SJCRH30 (cell line): Measurements from ENCODE around the gene CLDN4. TPM values are rescaled to one million over a fixed set of nuclear protein-coding genes. Genes with fewer than 3 reads are reported as not detected.
A peak's percentile ranks its signal among the peaks of the same experiment; 100 is the strongest.
"Not testable (repeated sequence)": the region's sequence is repeated elsewhere in the genome, so short reads cannot be mapped to it uniquely, and the experiment has no call there.

ENCODE experiments used
- DNase-seq, 2 experiments: peaks; one replicate each; pipeline ENCODE4 v3.0.0-alpha.2; 2015 to 2020
- H3K27ac ChIP-seq: fragments of 250-450 bp; sonication (Bioruptor Pico); 2 replicates; pipeline ENCODE4 v1.5.1; 2020; ENCODE audit warnings: mild to moderate bottlenecking, moderate library complexity
- H3K27me3 ChIP-seq: fragments of 250-450 bp; sonication (Bioruptor Pico); 2 replicates; pipeline ENCODE4 v1.5.1; 2020; ENCODE audit warnings: mild to moderate bottlenecking, moderate library complexity
- H3K36me3 ChIP-seq: fragments of 250-450 bp; sonication (Bioruptor Pico); 2 replicates; pipeline ENCODE4 v1.5.1; 2020; ENCODE audit warnings: mild to moderate bottlenecking, moderate library complexity
- H3K4me1 ChIP-seq: fragments of 250-450 bp; sonication (Bioruptor Pico); 2 replicates; pipeline ENCODE4 v1.5.1; 2020; ENCODE audit warnings: mild to moderate bottlenecking, moderate library complexity
- H3K4me3 ChIP-seq: fragments of 250-450 bp; sonication (Bioruptor Pico); 2 replicates; pipeline ENCODE4 v1.5.1; 2020; ENCODE audit warnings: mild to moderate bottlenecking, moderate library complexity
- H3K9me3 ChIP-seq: fragments of 250-450 bp; sonication (Bioruptor Pico); replicated peaks from 2 replicates; pipeline ENCODE4 v1.5.1; 2020; ENCODE audit warnings: mild to moderate bottlenecking, moderate library complexity
- total RNA-seq: library from RNA; depleted of rRNA; stranded (reverse); fragments of >200 nt; shearing (Covaris generic); gene quantifications from 2 replicates; pipeline ENCODE4 v1.2.3, GENCODE V29; 2014; rRNA removed

CLDN4 gene
- total RNA-seq, result 0.06 and 0.08 TPM in 2 replicates

DNA sequence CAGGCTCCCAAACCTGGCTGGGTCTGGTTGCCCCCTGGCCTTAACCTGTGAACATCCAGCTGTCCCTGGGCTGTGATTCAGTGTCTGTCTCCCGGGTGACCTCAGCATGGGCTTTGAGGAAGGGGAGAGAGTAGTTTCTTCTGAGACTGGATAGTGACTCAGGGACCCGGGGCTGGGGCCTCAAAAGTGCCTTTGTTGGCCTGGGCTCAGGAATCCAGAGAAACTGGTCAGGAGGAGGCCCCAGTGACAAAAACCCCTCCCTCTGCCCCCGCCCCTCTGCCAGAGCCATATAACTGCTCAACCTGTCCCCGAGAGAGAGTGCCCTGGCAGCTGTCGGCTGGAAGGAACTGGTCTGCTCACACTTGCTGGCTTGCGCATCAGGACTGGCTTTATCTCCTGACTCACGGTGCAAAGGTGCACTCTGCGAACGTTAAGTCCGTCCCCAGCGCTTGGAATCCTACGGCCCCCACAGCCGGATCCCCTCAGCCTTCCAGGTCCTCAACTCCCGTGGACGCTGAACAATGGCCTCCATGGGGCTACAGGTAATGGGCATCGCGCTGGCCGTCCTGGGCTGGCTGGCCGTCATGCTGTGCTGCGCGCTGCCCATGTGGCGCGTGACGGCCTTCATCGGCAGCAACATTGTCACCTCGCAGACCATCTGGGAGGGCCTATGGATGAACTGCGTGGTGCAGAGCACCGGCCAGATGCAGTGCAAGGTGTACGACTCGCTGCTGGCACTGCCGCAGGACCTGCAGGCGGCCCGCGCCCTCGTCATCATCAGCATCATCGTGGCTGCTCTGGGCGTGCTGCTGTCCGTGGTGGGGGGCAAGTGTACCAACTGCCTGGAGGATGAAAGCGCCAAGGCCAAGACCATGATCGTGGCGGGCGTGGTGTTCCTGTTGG, at the start of gene CLDN4:
Gene CLDN4, plus strand, starts transcription at position 316 of the 903 bp plus-strand sequence. Its CDS starts 206 bp downstream, at position 522.
- peak; percentile 47 to 54 for DNase-seq

GRCh38 chr7:73786588-73786987, 44.2 kb upstream of the CLDN4 start:
- Histone ChIP-seq H3K9me3 (peaks cover 6% of the 10 kb centered on the region), H3K27me3 (no peaks in the 10 kb centered on the region), H3K4me3 (no peak overlapping the region), H3K36me3 (no peaks in the 10 kb centered on the region), H3K4me1 (no peaks in the 10 kb centered on the region), H3K27ac (no peak overlapping the region)
- no peak for DNase-seq

More for the DNA sequence above, at the start of gene CLDN4:
- H3K27me3 ChIP-seq, result no peaks in the 10 kb centered on the region; the same call in 1 of the 2 replicates
- no peak within 1 kb of the TSS for H3K27ac ChIP-seq
- H3K36me3 ChIP-seq, result no peaks in the 10 kb centered on the region
- no peak within 1 kb of the TSS for H3K4me3 ChIP-seq
- no peaks in the 10 kb centered on the region for H3K9me3 ChIP-seq
- peaks cover 32% of the 10 kb centered on the region for H3K4me1 ChIP-seq

GRCh38 chr7:73787786-73788048, 43.1 kb upstream of the CLDN4 start:
- not testable (repeated sequence) for DNase-seq, H3K9me3 ChIP-seq, H3K27me3 ChIP-seq

GRCh38 chr7:73789051-73789450, 41.7 kb upstream of the CLDN4 start:
- DNase-seq, result no peak
- H3K36me3 ChIP-seq, result no peaks in the 10 kb centered on the region
- no peak overlapping the region for H3K4me3 ChIP-seq
- H3K9me3 ChIP-seq, result peaks cover 6% of the 10 kb centered on the region
- no peaks in the 10 kb centered on the region for H3K4me1 ChIP-seq
- H3K27ac ChIP-seq, result no peak overlapping the region
- H3K27me3 ChIP-seq, result no peaks in the 10 kb centered on the region

More at GRCh38 chr7:73787786-73788048, 43.1 kb upstream of the CLDN4 start:
- not testable (repeated sequence) for H3K27ac ChIP-seq, H3K4me3 ChIP-seq, H3K4me1 ChIP-seq, H3K36me3 ChIP-seq

DNA sequence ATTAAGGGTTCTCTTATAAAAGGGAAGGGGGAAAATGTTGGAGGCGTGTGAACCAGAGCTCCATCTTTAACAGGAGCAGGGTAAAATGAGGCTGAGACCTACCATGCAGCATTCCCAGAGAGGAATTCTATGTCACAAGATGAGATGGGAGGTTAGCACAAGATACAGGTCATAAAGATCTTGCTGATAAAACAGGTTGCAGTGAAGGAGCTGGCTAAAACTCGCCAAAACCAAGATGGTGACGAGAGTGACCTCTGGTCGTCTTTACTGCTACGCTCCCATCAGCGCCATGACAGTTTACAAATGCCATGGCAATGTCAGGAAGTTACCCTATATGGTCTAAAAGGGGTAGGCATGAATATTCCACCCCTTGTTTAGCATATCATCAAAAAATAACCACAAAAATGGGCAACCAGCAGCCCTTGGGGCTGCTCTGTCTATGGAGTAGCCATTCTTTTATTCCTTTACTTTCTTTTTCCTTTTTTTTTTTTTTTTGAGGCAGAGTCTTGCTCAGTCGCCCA, 39.6 kb upstream of the CLDN4 start:
- H3K4me1 ChIP-seq, H3K27me3 ChIP-seq, DNase-seq, H3K4me3 ChIP-seq, H3K36me3 ChIP-seq, H3K27ac ChIP-seq, H3K9me3 ChIP-seq: not testable (repeated sequence)

GRCh38 chr7:73795188-73795587, 35.6 kb upstream of the CLDN4 start:
- H3K4me3 ChIP-seq, H3K27ac ChIP-seq, H3K4me1 ChIP-seq, H3K27me3 ChIP-seq, H3K36me3 ChIP-seq, H3K9me3 ChIP-seq, DNase-seq: not testable (repeated sequence)

DNA sequence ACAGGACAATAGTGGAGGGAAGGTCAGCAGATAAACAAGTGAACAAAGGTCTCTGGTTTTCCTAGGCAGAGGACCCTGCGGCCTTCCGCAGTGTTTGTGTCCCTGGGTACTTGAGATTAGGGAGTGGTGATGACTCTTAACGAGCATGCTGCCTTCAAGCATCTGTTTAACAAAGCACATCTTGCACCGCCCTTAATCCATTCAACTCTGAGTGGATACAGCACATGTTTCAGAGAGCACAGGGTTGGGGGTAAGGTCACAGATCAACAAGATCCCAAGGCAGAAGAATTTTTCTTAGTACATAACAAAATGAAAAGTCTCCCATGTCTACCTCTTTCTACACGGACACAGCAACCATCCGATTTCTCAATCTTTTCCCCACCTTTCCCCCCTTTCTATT, 34.1 kb upstream of the CLDN4 start:
- H3K27ac ChIP-seq, H3K27me3 ChIP-seq, H3K36me3 ChIP-seq, H3K4me1 ChIP-seq, H3K4me3 ChIP-seq, H3K9me3 ChIP-seq, DNase-seq: not testable (repeated sequence)

- H3K27ac ChIP-seq, result not testable (repeated sequence)
Measured at GRCh38 chr7:73797176-73797575, 33.6 kb upstream of the CLDN4 start.

DNA sequence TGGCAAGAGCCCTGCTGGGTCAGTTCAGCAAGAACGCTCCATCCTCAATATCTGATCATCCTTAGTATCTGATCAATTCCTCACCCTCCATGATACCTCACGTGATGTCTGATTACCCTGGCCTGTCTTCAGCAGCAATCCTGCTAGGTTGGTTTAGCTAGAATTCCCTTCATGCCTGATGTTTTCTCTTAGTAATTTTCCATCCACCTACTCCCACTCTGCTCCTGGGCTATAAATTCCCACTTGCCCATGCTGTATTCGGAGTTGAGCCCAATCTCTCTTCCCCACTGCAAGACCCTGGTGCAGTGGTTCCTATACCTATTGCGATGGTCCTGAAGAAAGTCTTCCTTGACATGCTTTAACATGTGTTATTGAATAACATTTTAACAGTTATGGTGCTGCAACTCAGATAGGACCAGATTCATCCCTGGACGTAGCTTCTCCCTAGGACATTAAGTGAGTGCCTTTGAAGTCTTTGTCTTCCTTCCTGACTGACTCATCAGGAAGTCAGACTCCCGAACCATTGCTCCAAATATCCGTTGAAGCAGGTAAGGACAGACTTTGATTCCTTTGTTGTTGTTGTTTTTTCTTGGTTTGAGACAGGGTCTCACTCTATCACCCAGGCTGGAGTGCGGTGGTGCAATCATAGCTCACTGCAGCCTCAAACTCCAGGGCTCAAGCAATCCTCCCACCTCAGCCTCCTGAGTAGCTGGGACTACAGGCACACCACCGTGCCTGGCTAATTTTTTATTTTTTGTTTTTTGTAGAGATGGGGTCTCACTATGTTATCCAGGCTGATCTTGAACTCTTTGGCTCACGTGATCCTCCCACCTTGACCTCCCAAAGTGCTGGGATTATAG, 31.3 kb upstream of the CLDN4 start:
- no peak overlapping the region for H3K27ac ChIP-seq
- H3K27me3 ChIP-seq, result no peaks in the 10 kb centered on the region; the same call in 1 of the 2 replicates
- H3K36me3 ChIP-seq, result no peaks in the 10 kb centered on the region
- H3K4me3 ChIP-seq, result no peak overlapping the region
- H3K9me3 ChIP-seq, result no peaks in the 10 kb centered on the region; the same call in 1 of the 2 replicates
- no peak for DNase-seq
- H3K4me1 ChIP-seq, result no peaks in the 10 kb centered on the region

More at GRCh38 chr7:73797176-73797575, 33.6 kb upstream of the CLDN4 start:
- H3K4me3 ChIP-seq, H3K9me3 ChIP-seq, DNase-seq, H3K27me3 ChIP-seq, H3K36me3 ChIP-seq, H3K4me1 ChIP-seq: not testable (repeated sequence)

- H3K27me3 ChIP-seq, result peaks cover 7% of the 10 kb centered on the region
- no peak for DNase-seq
- no peaks in the 10 kb centered on the region for H3K36me3 ChIP-seq
- no peak overlapping the region for H3K4me3 ChIP-seq
- H3K27ac ChIP-seq, result no peak overlapping the region
- no peaks in the 10 kb centered on the region for H3K4me1 ChIP-seq
- H3K9me3 ChIP-seq, result no peaks in the 10 kb centered on the region
Measured at GRCh38 chr7:73801577-73801976, 29.2 kb upstream of the CLDN4 start.

DNA sequence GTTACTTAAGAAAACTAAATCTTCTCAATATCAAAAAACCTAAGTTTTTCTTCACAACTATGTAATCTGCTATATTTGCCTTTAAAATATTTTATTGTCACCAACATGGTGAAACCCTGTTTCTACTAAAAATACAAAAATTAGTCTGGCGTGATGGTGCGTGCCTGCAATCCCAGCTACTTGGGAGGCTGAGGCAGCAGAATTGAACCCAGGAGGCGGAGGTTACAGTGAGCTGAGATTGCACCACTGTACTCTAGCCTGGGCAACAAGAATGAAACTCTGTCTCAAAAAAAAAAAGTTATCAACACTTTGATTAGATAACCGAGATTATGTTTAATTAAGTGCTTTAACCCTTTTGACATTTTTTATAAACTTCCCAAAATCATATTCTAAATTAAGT, 28.3 kb upstream of the CLDN4 start:
- no peak overlapping the region for H3K4me3 ChIP-seq
- no peak for DNase-seq
- no peaks in the 10 kb centered on the region for H3K9me3 ChIP-seq
- no peaks in the 10 kb centered on the region for H3K36me3 ChIP-seq
- H3K4me1 ChIP-seq, result no peaks in the 10 kb centered on the region
- H3K27me3 ChIP-seq, result peaks cover 7% of the 10 kb centered on the region
- H3K27ac ChIP-seq, result no peak overlapping the region

DNA sequence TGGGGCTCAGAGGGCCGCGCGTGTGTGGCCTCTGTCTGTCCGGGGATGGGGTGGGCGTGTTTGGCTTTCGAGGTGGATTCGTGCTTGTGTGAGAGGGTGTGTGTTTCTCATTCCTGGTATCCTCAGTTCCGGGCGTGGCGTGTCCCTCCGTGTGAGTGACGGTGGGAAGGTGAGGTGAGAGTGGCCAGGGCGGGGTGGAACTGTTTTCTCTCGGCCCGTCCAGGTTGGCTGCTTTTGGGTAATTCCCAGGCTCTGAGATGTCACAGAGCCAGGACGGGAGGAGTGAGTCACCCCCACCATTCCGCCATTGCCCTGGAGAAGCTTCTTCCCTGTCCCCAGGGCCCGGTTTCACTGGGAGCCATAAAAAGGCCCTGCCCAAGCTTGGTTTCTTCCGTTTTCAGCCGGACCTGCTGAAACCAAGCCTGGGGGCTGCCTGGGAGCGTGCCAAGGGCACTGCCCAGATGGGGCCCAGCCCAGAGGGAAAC, 21.3 kb upstream of the CLDN4 start:
- no peaks in the 10 kb centered on the region for H3K36me3 ChIP-seq
- no peak overlapping the region for H3K4me3 ChIP-seq
- no peak for DNase-seq
- H3K27me3 ChIP-seq, result peaks cover 7% of the 10 kb centered on the region; the same call in 1 of the 2 replicates
- H3K9me3 ChIP-seq, result no peaks in the 10 kb centered on the region
- no peaks in the 10 kb centered on the region for H3K4me1 ChIP-seq
- H3K27ac ChIP-seq, result no peak overlapping the region

DNA sequence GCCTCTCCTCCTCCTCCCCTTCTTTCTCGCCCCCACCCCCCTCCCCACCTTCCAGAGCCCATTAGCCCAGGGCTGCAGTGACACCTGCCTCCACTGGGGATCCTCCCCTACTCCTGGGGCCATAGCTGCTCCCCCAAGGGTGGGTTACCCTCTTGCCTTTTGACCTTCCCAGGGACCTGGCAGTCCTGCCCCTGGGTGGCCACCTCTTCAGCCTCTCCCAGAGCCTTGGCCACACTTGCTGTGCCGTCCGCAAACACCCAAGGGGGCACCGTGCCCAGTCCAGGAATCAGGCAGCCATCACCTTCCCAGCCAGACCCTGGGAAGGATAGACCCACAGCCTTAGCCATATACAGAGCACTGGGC, 19.8 kb upstream of the CLDN4 start:
- H3K9me3 ChIP-seq, result no peaks in the 10 kb centered on the region
- DNase-seq, result no peak

DNA sequence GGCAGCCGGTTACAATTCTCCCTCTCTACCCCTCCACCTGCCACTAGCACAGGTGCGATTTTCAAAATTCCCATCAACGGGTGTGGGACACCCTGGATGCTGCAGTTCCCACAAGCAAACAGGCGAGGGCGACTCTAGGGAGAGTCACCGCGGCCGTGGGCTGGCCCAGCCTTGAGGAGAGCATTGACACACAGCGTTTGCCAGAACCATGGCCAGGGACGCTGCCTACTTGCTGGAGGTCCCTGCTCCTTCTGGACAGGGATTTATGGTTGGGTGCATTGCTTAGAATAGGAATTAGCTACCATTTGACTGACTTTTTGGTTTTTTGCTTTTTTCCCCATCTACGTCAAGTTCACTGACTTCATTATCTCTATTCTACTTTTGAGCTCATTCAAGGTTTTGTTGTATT, 19.0 kb upstream of the CLDN4 start:
- no peaks in the 10 kb centered on the region for H3K27me3 ChIP-seq
- H3K36me3 ChIP-seq, result no peaks in the 10 kb centered on the region
- no peak overlapping the region for H3K27ac ChIP-seq
- H3K4me1 ChIP-seq, result no peaks in the 10 kb centered on the region
- no peaks in the 10 kb centered on the region for H3K9me3 ChIP-seq
- peak; percentile 68 to 82 for DNase-seq
- no peak overlapping the region for H3K4me3 ChIP-seq

More for the DNA sequence above, 19.8 kb upstream of the CLDN4 start:
- Histone ChIP-seq H3K27ac (no peak overlapping the region), H3K4me1 (no peaks in the 10 kb centered on the region), H3K4me3 (no peak overlapping the region), H3K36me3 (no peaks in the 10 kb centered on the region), H3K27me3 (peaks cover 3% of the 10 kb centered on the region; the same call in 1 of the 2 replicates)

GRCh38 chr7:73812996-73813395, 17.8 kb upstream of the CLDN4 start:
- no peak overlapping the region for H3K27ac ChIP-seq
- no peaks in the 10 kb centered on the region for H3K4me1 ChIP-seq

More at GRCh38 chr7:73812996-73813395, 17.8 kb upstream of the CLDN4 start:
- H3K4me3 ChIP-seq, result no peak overlapping the region
- no peak for DNase-seq
- H3K27me3 ChIP-seq, result no peaks in the 10 kb centered on the region
- no peaks in the 10 kb centered on the region for H3K9me3 ChIP-seq
- H3K36me3 ChIP-seq, result no peaks in the 10 kb centered on the region
